Stimulated activated CD8-positive, alpha-beta memory T cell treated with anti-CD3 and anti-CD28 coated beads, Interleukin-12 subunit alpha, Interleukin-12 subunit beta, amount 100 ng/mL, for 1 hour (primary cell): ENCODE data around the gene DHRSX.
"Not testable (repeated sequence)": the region's sequence is repeated elsewhere in the genome, so short reads cannot be mapped to it uniquely, and the experiment has no call there.

Experiments
- DNase-seq: peaks from one replicate; pipeline ENCODE4 v3.0.0-alpha.2; 2020; ENCODE audit warnings: low read depth

DHRSX gene

DNA sequence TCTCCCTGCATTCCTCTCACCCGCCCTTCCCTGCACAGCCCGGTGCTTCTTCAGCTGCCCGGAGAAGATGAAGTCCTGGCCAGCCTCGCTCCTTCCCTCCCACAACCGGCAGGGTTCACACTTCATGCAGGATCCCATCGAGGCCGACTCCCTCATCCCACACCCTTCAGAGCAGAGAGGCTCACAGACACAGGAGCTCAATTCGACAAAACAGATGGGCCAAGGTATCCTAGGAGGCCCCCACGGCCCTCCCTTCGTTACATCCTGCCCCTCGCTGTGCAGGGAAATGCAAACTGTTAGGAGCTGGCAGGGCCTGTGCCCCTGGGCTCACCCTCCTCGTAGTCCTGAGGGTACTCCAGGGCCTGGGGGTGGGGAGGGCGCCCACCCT is 238.1 kb downstream of the DHRSX start:
- DNase-seq: no peak

DNA sequence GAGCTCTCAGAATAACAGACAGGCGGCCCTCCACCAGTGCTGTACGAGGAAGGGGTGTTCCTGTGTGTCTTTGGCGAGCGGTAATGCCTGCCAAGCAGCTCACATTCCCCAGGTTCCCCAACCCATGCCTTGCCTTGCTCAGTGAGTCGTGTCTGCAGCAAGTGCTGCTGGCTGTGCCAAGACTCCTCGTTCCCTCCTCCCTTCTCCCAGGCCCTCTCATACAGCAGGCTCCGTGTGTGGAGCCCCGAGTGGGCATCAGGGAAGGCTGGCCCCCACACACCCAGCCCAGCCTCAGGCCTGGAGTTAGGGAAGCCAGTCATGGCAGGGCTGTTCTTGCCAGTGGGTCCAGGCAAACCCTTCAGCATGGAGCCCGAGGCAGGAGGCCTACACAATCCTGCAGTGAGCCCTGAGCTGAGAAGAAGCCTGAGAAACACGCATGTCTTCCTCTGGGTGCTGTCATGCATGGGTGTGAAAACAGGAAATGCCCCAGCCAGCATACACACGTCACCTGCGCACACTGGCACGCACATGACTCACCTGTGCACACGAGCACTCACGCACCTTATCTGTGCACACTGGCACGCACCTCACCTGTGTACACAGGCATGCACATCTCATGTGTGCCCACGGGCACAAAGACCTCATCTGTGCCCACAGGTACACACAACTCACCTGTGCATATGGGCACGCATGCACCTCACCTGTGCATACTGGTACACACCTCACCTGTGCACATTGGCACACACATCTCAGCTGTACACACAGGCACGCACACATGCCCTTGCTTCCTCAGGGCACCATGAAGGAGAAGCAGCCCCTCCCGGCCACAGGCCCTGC is 238.7 kb downstream of the DHRSX start:
- no peak for DNase-seq

- DNase-seq: no peak
These were observed 248.3 kb downstream of the DHRSX start for GRCh38 chrX:2252331-2253065.

GRCh38 chrX:2251211-2251610 is 249.6 kb downstream of the DHRSX start:
- no peak for DNase-seq

GRCh38 chrX:2243913-2244460 is 256.8 kb downstream of the DHRSX start:
- DNase-seq: no peak

DNA sequence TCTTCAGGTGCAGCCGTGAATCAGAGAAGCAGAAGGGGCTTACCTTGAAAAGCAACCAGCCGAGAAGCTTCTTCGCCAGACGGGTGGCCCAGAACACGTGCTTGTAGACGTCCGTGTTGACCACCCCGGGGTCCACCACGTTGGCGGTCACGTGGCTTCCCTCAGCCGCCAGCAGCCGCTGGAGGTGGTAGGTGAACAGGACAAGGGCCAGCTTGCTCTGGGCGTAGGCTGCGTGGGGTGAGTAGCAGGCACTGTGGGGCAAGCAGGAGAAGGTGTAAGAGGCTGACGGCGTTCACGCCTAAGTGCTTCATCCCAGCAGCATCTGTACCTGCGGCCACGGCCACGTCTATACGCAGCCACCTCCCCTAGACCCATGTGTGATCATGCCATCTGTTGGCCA is 257.8 kb downstream of the DHRSX start:
- no peak for DNase-seq

GRCh38 chrX:2242326-2242725 is 258.4 kb downstream of the DHRSX start:
- no peak for DNase-seq

DNA sequence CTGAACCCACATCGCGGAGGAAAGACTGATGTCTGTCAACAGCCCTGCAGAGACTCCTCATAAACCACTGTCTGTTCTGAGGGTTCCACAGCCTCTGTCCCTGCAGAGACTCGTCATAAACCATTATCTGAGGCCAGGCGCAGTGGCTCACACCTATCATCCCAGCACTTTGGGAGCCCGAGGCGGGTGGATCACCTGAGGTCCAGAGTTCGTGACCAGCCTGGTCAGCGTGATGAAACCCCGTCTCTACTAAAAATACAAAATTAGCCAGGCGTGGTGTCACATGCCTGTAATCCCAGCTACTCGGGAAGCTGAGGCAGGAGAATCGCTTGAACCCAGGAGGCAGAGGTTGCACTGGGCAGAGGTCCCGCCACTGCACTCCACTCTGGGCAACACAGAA is 259.3 kb downstream of the DHRSX start:
- not testable (repeated sequence) for DNase-seq

DNA sequence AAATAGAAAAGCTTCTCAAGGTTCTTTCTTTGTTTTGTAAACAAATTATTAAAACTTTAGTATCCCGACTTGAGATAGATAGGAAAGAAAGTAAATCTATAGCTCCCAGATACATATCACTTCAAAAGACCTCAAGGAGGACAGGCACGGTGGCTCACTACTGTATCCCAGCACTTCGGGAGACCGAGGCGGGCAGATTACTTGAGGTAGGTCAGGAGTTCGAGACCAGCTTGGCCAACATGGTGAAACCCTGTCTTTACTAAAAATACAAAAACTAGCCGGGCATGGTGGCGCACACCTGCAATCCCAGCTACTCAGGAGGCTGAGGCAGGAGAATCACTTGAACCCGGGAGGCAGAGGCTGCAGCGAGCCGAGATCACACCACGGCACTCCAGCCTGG is 260.0 kb downstream of the DHRSX start:
- not testable (repeated sequence) for DNase-seq

DNA sequence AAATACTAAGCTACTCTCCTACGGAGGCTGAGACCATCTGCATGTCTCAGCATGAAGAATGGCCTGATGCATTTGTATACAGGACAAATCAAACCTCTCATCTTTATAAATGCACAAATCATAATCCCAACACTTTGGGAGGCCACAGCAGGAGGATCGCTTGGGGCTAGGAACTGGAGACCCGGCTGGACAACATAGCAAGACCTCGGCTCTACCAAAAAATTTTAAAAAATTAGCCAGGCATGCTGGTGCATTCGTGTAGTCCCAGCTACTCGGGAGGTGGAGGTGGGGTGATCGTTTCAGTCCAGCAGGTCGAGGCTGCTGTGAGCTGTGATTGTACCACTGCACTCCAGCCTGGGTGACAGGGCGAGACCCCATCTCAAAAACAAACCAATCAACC is 262.8 kb downstream of the DHRSX start:
- DNase-seq: no peak

DNA sequence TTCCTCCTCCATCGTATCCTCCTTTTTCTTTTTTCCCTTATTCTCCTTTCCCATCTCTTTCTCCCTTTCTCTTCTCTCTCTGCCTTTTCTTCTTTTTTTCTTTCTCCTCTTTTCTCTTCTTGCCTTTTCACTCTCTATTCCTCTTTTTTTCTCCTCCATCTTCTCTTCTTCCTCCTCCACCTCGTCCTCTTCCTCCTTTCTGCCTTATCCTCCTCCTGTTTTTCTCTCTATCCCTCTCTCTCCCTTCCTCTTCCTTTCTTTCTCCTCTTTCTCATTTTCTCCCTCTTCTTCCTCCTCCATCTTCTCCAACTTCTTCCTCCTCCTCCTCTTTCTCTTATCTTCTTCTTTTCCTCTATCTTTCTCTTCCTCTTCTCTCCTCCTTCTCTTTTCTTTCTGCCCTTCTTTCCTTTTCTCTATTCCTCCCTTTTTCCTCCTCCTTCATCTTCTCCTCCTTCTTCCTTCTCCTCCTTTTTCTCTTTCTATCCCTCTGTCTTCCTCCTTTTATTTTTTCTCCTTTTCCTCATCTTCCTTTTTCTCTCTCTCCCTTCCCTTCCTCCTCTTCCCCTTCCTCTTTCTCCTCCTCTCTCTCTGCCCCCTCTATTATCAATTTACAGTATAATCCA is 269.1 kb downstream of the DHRSX start:
- DNase-seq: no peak

GRCh38 chrX:2230457-2230856 is 270.3 kb downstream of the DHRSX start:
- no peak for DNase-seq

- DNase-seq: no peak
These were observed 272.2 kb downstream of the DHRSX start for GRCh38 chrX:2228536-2228935.

- DNase-seq: no peak
These were observed 273.7 kb downstream of the DHRSX start for GRCh38 chrX:2226906-2227656.

DNA sequence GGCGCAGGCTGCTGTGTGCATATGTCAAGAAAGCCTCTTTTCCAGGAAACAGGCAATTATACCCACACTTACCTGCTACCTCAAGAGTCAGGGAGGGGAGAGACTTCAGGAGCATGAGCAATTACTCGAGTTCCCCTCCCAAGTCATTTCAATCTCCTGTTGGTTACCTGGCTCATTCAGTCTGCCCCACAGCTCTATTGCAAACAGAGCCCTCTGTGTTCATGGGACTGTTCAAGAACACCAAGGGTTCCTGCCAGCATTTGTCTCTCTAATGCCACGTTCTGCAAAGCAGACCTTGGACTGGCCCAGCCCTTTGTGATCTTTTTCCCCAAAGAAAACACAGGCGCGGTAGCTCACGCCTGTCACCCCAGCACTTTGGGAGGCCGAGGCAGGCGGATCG is 274.6 kb downstream of the DHRSX start:
- DNase-seq: no peak

GRCh38 chrX:2224597-2225235 is 276.1 kb downstream of the DHRSX start:
- no peak for DNase-seq

GRCh38 chrX:2224161-2224560 is 276.6 kb downstream of the DHRSX start:
- no peak for DNase-seq

DNA sequence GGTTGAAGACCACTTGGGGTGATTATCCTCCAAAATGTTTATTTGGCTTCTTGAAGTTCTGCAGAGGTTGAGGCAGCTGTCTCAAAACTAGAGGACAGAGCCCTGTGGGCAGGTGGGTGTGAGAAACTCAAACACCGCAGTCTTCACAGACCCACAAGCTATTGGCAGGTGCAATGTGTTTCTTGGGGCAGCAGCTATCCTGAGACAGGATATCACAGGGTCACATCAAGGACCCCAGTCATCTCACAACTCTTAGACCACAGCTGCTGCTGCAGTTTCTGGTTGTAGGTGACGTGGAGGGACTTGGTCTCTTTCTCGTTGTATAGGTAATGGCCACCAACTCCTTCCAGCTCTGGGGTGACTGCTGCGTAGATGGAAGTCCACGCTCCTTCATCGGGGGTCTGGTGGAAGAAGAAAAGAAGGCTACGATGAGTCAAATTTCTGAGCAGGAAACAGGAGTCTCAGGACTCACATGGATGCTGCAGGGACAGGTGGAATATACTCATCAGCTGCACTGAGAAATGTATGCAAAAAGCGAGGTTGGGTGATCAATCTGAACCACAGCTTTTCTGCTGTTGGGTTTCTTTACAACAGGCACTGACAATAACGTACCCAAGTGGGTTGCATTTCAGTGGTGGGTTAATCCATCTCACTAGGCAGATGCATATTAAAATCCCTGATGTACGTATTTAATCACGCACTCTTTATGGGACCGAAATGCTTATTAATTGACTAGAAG is 279.8 kb downstream of the DHRSX start:
- DNase-seq: no peak

- DNase-seq: no peak
These were observed 280.5 kb downstream of the DHRSX start for GRCh38 chrX:2220296-2220695.

GRCh38 chrX:2214138-2214823 is 286.5 kb downstream of the DHRSX start:
- DNase-seq: not testable (repeated sequence)
